ENCODE data around the gene MAN1B1.

MAN1B1 gene

DNA sequence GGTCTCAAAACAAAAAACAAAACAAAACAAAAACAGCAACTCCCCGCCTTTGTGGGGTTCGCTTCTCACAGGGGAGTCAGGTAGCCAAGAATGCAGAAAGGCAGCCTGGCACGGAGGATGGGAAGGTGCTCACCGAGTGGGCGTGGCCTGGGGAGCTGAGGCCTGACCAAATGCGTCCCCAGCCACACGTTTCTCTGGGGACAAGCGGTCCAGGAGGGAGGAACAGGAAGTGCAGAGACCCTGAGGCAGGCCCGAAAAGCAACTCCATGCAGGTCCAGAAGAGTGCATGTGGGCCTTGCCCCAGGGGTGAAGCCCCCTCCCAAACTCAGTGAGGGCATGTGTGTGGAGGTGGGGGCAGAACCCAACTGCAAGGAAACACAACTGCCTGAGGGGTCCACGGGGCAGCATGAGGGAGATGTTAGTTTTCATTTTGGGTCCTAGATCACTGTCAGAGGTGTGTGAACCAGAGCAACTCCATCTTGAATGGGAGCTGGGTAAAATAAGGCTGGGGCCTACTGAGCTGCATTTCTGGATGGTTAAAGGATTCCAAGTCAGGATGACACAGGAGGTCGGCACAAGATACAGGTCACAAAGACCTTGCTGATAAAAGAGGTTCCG is 12.0 kb upstream of the MAN1B1 start:
- DNase-seq (ENCODE audit: low read depth, low spot score), result no peak
- in situ Hi-C loops (cut with HindIII; ENCODE audit: low sequenced_read_pairs), result no loop called here
- no peak for TF ChIP-seq CTCF (IDR thresholded peaks at IDR 0.05; ENCODE audit: low read depth, low read length)
- no peak overlapping the region for H3K4me3 ChIP-seq (ENCODE audit: low read depth, low read length)

DNA sequence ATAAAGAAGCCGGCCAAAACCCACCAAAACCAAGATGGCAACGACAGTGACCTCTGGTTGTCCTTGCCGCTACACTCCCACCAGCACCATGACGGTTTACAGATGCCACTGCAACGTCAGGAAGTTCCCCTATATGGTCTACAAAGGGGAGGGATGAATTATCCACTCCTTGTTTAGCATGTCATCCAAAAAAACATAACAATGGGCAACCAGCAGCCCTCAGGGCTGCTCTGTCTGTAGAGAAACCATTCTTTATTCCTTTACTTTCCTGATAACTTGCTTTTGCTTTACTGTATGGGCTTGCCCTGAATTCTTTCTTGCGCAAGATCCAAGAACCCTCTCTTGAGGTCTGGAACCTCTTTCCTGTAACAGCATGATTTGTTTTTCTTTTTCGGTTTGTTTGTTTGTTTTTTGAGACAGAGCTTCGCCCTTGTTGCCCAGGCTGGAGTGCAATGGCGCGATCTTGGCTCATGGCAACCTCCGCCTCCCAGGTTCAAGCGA is 11.5 kb upstream of the MAN1B1 start:
- no peak overlapping the region for H3K4me3 ChIP-seq (ENCODE audit: low read depth, low read length)
- in situ Hi-C loops (cut with HindIII; ENCODE audit: low sequenced_read_pairs), result no loop called here
- DNase-seq (ENCODE audit: low read depth, low spot score), result no peak
- TF ChIP-seq CTCF (IDR thresholded peaks at IDR 0.05; ENCODE audit: low read depth, low read length), result no peak

DNA sequence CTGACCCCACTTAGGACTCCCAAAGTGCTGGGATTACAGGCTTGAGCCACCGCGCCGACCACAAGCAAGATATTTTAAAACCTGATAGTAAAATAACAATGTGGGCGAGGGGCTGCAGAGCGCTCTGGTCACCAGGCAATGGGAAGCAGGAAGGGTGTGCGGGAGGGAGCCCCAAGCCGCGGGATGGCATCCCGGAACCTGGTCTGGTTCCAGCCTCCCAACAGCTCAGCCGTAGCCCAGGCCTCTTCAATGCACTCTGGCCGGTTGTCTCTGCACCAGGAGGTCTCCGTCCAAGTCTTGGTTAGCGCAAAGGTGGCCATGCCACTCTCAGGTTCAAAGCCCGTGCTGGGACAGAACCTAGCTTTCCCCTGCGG is 10.2 kb upstream of the MAN1B1 start:
- H3K4me3 ChIP-seq (ENCODE audit: low read depth, low read length), result no peak overlapping the region
- no peak for TF ChIP-seq CTCF (IDR thresholded peaks at IDR 0.05; ENCODE audit: low read depth, low read length)
- in situ Hi-C loops (cut with HindIII; ENCODE audit: low sequenced_read_pairs), result no loop called here
- DNase-seq (ENCODE audit: low read depth, low spot score), result no peak

DNA sequence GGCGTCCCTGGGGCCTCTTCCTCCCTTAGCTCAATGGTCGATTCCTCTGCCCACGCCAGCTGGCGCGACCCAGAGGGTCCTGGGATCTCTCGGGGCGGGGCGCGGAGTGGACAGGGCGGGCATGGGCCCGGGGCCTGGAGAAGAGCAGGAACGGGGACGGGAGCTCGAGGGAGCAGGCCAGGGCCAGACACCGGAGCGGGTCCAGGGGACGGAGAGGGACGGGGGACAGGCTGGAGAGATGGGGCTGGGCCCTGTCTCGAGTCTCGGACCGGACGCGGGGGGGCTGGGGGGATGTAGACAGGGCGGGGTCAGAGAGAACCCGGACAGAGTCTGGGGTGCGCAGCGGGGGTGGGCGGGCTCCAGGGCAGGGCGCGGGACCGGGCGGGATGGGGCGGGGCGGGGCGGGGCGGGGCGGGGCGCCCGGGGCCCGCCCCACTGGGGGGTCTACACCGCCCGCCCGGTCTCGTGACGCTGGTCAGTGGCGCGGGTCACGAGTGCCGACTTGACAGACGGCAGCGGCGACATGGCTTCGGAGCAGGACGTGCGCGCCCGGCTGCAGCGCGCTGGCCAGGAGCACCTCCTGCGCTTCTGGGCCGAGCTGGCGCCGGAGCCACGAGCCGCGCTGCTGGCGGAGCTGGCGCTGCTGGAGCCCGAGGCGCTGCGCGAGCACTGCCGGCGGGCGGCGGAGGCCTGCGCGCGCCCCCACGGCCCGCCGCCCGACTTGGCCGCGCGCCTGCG is 9.6 kb upstream of the MAN1B1 start, which contains the start of gene UAP1L1:
TSS of gene UAP1L1 (plus strand) at position 508 of the 738 bp plus-strand sequence. CDS start at position 524, 16 bp downstream.
- no peak for TF ChIP-seq CTCF (IDR thresholded peaks at IDR 0.05; ENCODE audit: low read depth, low read length)
- H3K4me3 ChIP-seq (ENCODE audit: low read depth, low read length), result peak within 1 kb of the TSS; percentile 58
- in situ Hi-C loops (cut with HindIII; ENCODE audit: low sequenced_read_pairs), result no loop called here
- no peak for DNase-seq (ENCODE audit: low read depth, low spot score)

GRCh38 chr9:137077758-137078693 is 8.8 kb upstream of the MAN1B1 start:
- peak overlapping the region; percentile 58 for H3K4me3 ChIP-seq (ENCODE audit: low read depth, low read length)
- in situ Hi-C loops (cut with HindIII; ENCODE audit: low sequenced_read_pairs), result no loop called here
- TF ChIP-seq CTCF (IDR thresholded peaks at IDR 0.05; ENCODE audit: low read depth, low read length), result no peak
- no peak for DNase-seq (ENCODE audit: low read depth, low spot score)

- H3K4me3 ChIP-seq (ENCODE audit: low read depth, low read length), result peak overlapping the region; percentile 58
- no peak for DNase-seq (ENCODE audit: low read depth, low spot score)
- no peak for TF ChIP-seq CTCF (IDR thresholded peaks at IDR 0.05; ENCODE audit: low read depth, low read length)
- in situ Hi-C loops (cut with HindIII; ENCODE audit: low sequenced_read_pairs), result no loop called here
Observed at GRCh38 chr9:137078701-137079400, 7.9 kb upstream of the MAN1B1 start.
